Activated CD8-positive, alpha-beta memory T cell treated with anti-CD3 and anti-CD28 coated beads for 4 hours (primary cell): ENCODE results near the gene BCHE.

Experiments
- DNase-seq, 2 donors: peaks; one replicate each; pipeline ENCODE4 v3.0.0-alpha.2; 2020; ENCODE audit warnings: low read depth in 2 of 2

The BCHE gene

GRCh38 chr3:165749821-165750220, 87.4 kb downstream of the BCHE start:
- no peak for DNase-seq

- no peak for DNase-seq
Measured at GRCh38 chr3:165749241-165749640, 88.0 kb downstream of the BCHE start.

- DNase-seq, result no peak
Measured at GRCh38 chr3:165748094-165748493, 89.1 kb downstream of the BCHE start.

- DNase-seq, result no peak
Measured at GRCh38 chr3:165746874-165747273, 90.3 kb downstream of the BCHE start.

- no peak for DNase-seq
Measured at GRCh38 chr3:165744025-165744424, 93.2 kb downstream of the BCHE start.

GRCh38 chr3:165742351-165742750, 94.9 kb downstream of the BCHE start:
- no peak for DNase-seq

GRCh38 chr3:165729756-165730155, 107.5 kb downstream of the BCHE start:
- DNase-seq, result no peak

- DNase-seq, result no peak
Measured at GRCh38 chr3:165728924-165729323, 108.3 kb downstream of the BCHE start.

GRCh38 chr3:165725296-165725695, 111.9 kb downstream of the BCHE start:
- no peak for DNase-seq
